ENCODE data around the gene FMNL2. TPM values are rescaled to one million over a fixed set of nuclear protein-coding genes. Genes with fewer than 3 reads are reported as not detected.

FMNL2 gene
- total RNA-seq, 5 donors from 2014 or later (not counting 1 experiment from before 2014, with no cell fraction given) = 0.63 to 0.96 (median 0.75) TPM

DNA sequence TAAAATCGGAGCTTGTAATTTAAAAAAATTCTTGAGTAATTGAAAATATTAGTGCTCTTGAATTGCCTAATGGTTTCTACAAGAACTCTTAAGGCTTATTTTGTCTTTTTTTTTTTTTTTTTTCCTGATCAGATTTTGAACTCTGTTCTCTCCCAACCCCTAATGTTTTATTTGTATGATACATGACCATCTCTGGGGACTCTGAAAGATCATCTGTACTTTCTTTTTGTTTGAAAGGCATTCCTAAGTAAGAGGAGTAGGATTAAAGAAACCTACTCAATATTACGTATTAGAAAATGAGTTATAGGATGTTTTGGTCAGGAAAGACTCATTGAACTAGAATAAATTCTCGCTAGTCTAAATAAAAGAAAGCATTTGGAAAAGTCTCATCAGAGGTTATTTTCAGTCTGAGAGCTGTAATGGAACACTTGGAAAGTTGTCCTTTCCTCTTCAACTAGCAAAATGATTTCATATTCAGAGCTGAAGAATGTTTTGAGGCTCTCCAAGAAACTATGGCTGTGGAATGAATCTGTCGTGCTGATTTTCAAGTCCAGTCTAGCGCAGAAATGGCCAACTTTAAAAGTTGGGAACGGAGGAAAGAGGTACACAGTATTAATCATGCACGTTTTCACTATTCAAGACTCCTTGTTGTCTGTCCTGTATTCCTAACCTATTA, 199.6 kb downstream of the FMNL2 start:
- H3K4me1 ChIP-seq (ENCODE audit: control insufficient read depth in 1 of 2, extremely low read depth in 1 of 2, insufficient read depth in 2 of 2, low read length in 2 of 2) = no peaks in the 10 kb centered on the region
- Mint-ChIP-seq H3K27ac (no peak overlapping the region), H3K4me3 (no peak overlapping the region), H3K27me3 (peaks cover 7 to 22% of the 10 kb centered on the region in 2 donors), H3K4me1 (no peaks in the 10 kb centered on the region), H3K36me3 (no peaks in the 10 kb centered on the region), H3K9me3 (no peaks in the 10 kb centered on the region)
- no peak overlapping the region for H3K4me3 ChIP-seq (ENCODE audit: control insufficient read depth in 1 of 2, extremely low read depth in 1 of 2, low read length in 1 of 2)
- ChIA-PET CTCF (interaction anchor here in 1 of 2 donors (0.7 kb wide), 1 partner anchor 342 kb away, joined by 6 read pairs; no protein-coding TSS in a partner anchor), POLR2A (no interaction called here)
- no peaks in the 10 kb centered on the region for H3K27me3 ChIP-seq (replicated peaks in 1 of 2; ENCODE audit: control insufficient read depth in 2 of 2, extremely low read depth in 1 of 2, insufficient read depth in 2 of 2, low read length in 1 of 2)
- ATAC-seq (replicated peaks in 1 of 4) (no peak), DNase-seq (no peak)
- H3K9me3 ChIP-seq = no peaks in the 10 kb centered on the region
- no peak overlapping the region for H3K27ac ChIP-seq (ENCODE audit: low read length)
- whole genome bisulfite sequencing (ENCODE audit: insufficient coverage) = 64% methylated on average over 4 of the region's 7 CpGs
- no peaks in the 10 kb centered on the region for H3K36me3 ChIP-seq (ENCODE audit: control insufficient read depth in 2 of 2, extremely low read depth in 1 of 2, insufficient read depth in 1 of 2, low read length in 1 of 2)

DNA sequence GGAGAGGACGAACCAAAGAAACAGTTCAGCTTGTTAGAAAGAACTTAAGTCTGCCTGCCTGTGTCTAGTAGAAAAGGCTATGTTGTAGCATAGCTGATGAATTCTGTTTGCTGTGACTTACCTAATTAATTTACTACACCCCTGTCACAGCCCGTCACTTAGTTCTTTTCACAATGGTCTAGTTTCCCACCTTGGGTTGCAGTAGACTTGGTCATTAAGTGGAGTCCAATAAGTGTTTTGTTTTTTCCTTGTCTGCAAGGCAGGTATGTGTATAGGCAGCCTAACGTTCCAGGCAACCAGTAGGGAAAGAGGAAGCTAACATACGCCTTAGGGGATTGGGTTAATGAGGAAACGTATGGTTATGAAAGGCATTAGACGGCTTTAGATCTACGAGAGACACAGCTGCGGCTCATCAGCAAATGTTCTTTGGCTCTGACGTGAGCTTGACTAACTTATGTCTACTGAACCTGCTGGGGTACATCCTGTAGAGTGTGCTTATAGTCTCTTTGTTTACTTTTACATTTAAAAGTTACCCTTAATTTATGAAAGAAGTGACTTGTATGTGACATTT, 202.2 kb downstream of the FMNL2 start:
- peaks cover 7 to 24% of the 10 kb centered on the region in 2 donors for H3K27me3 Mint-ChIP-seq
- no peaks in the 10 kb centered on the region for H3K4me1 ChIP-seq (ENCODE audit: control insufficient read depth in 1 of 2, extremely low read depth in 1 of 2, insufficient read depth in 2 of 2, low read length in 2 of 2)
- H3K36me3 Mint-ChIP-seq = no peaks in the 10 kb centered on the region
- WGBS (ENCODE audit: insufficient coverage) = 20% methylated on average over 1 of the region's 9 CpGs
- CTCF ChIA-PET = no interaction called here
- ATAC-seq (replicated peaks in 1 of 4) (no peak), DNase-seq (no peak)
- no peaks in the 10 kb centered on the region for H3K36me3 ChIP-seq (ENCODE audit: control insufficient read depth in 2 of 2, extremely low read depth in 1 of 2, insufficient read depth in 1 of 2, low read length in 1 of 2)
- H3K9me3 ChIP-seq = no peaks in the 10 kb centered on the region
- POLR2A ChIA-PET = no interaction called here
- no peak overlapping the region for H3K27ac Mint-ChIP-seq
- H3K27ac ChIP-seq (ENCODE audit: low read length) = no peak overlapping the region
- no peaks in the 10 kb centered on the region for H3K27me3 ChIP-seq (replicated peaks in 1 of 2; ENCODE audit: control insufficient read depth in 2 of 2, extremely low read depth in 1 of 2, insufficient read depth in 2 of 2, low read length in 1 of 2)
- H3K9me3 Mint-ChIP-seq = no peaks in the 10 kb centered on the region
- H3K4me3 ChIP-seq (ENCODE audit: control insufficient read depth in 1 of 2, extremely low read depth in 1 of 2, low read length in 1 of 2) = no peak overlapping the region
- no peaks in the 10 kb centered on the region for H3K4me1 Mint-ChIP-seq
- H3K4me3 Mint-ChIP-seq = no peak overlapping the region

DNA sequence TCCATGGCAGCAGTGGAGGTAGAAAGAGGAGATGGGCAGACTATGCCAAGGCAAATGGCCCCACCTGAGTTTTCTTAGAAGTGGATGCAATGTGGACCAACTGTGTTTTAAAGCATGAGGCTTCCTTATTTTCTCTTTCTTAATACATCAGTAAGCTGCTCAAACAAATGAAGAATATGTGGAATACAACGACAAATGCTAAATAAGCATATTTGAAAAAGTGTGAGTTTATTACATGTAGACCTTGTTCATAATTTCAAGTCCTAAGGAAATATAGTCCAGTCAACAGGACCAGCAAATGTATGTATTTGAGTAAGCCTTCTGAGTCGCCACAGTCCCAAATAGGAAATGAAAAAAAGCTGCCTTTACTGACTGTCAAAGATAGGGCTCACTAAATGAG, 204.4 kb downstream of the FMNL2 start:
- no peak overlapping the region for H3K4me3 Mint-ChIP-seq
- H3K9me3 Mint-ChIP-seq = no peaks in the 10 kb centered on the region
- H3K36me3 ChIP-seq (ENCODE audit: control insufficient read depth in 2 of 2, extremely low read depth in 1 of 2, insufficient read depth in 1 of 2, low read length in 1 of 2) = no peaks in the 10 kb centered on the region
- POLR2A ChIA-PET = no interaction called here
- H3K27ac Mint-ChIP-seq = no peak overlapping the region
- ATAC-seq (replicated peaks in 1 of 4) (no peak), DNase-seq (no peak)
- no peaks in the 10 kb centered on the region for H3K36me3 Mint-ChIP-seq
- H3K4me1 ChIP-seq (ENCODE audit: control insufficient read depth in 1 of 2, extremely low read depth in 1 of 2, insufficient read depth in 2 of 2, low read length in 2 of 2) = no peaks in the 10 kb centered on the region
- no peaks in the 10 kb centered on the region for H3K9me3 ChIP-seq
- 100% methylated on average over 1 of the region's 2 CpGs for WGBS (ENCODE audit: insufficient coverage)
- no peak overlapping the region for H3K27ac ChIP-seq (ENCODE audit: low read length)
- H3K4me3 ChIP-seq (ENCODE audit: control insufficient read depth in 1 of 2, extremely low read depth in 1 of 2, low read length in 1 of 2) = no peak overlapping the region
- no peaks in the 10 kb centered on the region for H3K4me1 Mint-ChIP-seq
- H3K27me3 Mint-ChIP-seq = peaks cover 7 to 21% of the 10 kb centered on the region in 2 donors
- no peaks in the 10 kb centered on the region for H3K27me3 ChIP-seq (replicated peaks in 1 of 2; ENCODE audit: control insufficient read depth in 2 of 2, extremely low read depth in 1 of 2, insufficient read depth in 2 of 2, low read length in 1 of 2)
- CTCF ChIA-PET = interaction anchor here in 1 of 2 donors (0.6 kb wide), 1 partner anchor 362 kb away, joined by 4 read pairs; no protein-coding TSS in a partner anchor

DNA sequence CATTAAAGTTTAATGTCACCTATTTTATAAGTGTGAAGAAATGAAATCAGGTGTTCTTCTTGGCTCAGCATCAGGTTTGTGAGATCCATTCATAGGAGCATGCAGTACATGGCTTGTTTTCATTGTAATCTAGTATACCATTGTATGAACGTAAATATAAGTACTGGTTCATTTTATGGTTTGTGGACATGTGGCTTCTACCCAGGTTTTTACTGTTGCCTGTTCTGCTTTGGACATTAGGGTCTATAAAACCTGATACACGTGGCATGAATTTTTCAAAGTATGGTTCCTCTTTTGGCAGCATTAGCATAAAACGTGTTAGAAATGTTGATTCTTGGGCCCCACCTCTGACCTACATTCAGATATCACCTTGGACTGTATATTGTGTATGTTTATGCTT, 206.7 kb downstream of the FMNL2 start:
- no peak overlapping the region for H3K27ac ChIP-seq (ENCODE audit: low read length)
- Mint-ChIP-seq H3K36me3 (no peaks in the 10 kb centered on the region), H3K27me3 (peaks cover 0 to 18% of the 10 kb centered on the region in 2 donors), H3K4me3 (no peak overlapping the region), H3K4me1 (no peaks in the 10 kb centered on the region), H3K9me3 (no peaks in the 10 kb centered on the region), H3K27ac (no peak overlapping the region)
- ChIA-PET POLR2A (no interaction called here), CTCF (no interaction called here)
- 80% methylated on average over 1 of the region's 3 CpGs for WGBS (ENCODE audit: insufficient coverage)
- no peak overlapping the region for H3K4me3 ChIP-seq (ENCODE audit: control insufficient read depth in 1 of 2, extremely low read depth in 1 of 2, low read length in 1 of 2)
- H3K27me3 ChIP-seq (replicated peaks in 1 of 2; ENCODE audit: control insufficient read depth in 2 of 2, extremely low read depth in 1 of 2, insufficient read depth in 2 of 2, low read length in 1 of 2) = no peaks in the 10 kb centered on the region
- ATAC-seq (replicated peaks in 1 of 4) (no peak), DNase-seq (no peak)
- no peaks in the 10 kb centered on the region for H3K36me3 ChIP-seq (ENCODE audit: control insufficient read depth in 2 of 2, extremely low read depth in 1 of 2, insufficient read depth in 1 of 2, low read length in 1 of 2)
- H3K9me3 ChIP-seq = no peaks in the 10 kb centered on the region
- no peaks in the 10 kb centered on the region for H3K4me1 ChIP-seq (ENCODE audit: control insufficient read depth in 1 of 2, extremely low read depth in 1 of 2, insufficient read depth in 2 of 2, low read length in 2 of 2)

DNA sequence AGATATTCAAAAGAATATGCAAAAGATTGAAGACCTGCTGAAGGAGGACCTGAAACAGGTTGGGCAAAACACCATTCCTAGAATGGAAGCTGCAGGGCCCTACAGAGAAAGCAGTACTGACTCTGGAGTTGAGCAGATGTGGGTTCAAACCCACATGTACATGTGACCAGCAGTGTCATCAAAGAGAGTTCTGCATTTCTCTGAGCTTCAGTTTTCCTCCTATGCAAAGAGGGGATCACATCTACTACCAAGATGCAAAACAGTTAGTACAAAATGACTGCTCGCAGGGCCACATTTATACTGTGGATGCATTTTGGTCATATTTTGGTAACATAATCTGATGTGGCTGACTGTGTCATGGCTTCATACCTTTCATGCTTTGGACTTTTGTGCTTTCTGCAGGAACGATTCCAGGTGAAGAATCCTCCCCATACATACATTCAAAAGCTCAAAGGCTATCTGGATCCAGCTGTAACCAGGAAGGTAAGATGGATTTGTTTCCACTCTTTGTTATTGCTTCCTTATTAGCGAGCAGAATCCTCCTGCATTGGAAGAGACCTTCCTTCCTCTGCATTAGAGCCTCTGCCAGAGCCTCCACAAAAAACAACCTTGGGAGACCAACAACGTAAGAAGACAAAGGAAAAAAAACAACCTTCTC, 207.5 kb downstream of the FMNL2 start:
- no peaks in the 10 kb centered on the region for H3K9me3 ChIP-seq
- H3K4me1 Mint-ChIP-seq = no peaks in the 10 kb centered on the region
- no peaks in the 10 kb centered on the region for H3K36me3 Mint-ChIP-seq
- no peak overlapping the region for H3K4me3 ChIP-seq (ENCODE audit: control insufficient read depth in 1 of 2, extremely low read depth in 1 of 2, low read length in 1 of 2)
- no peaks in the 10 kb centered on the region for H3K27me3 ChIP-seq (replicated peaks in 1 of 2; ENCODE audit: control insufficient read depth in 2 of 2, extremely low read depth in 1 of 2, insufficient read depth in 2 of 2, low read length in 1 of 2)
- ATAC-seq (replicated peaks in 1 of 4) = no peak
- no peak overlapping the region for H3K27ac ChIP-seq (ENCODE audit: low read length)
- H3K4me1 ChIP-seq (ENCODE audit: control insufficient read depth in 1 of 2, extremely low read depth in 1 of 2, insufficient read depth in 2 of 2, low read length in 2 of 2) = no peaks in the 10 kb centered on the region
- H3K27ac Mint-ChIP-seq = no peak overlapping the region
- DNase-seq = no peak
- CTCF ChIA-PET = no interaction called here
- no peaks in the 10 kb centered on the region for H3K9me3 Mint-ChIP-seq
- POLR2A ChIA-PET = no interaction called here
- H3K4me3 Mint-ChIP-seq = no peak overlapping the region
- peaks cover 0 to 13% of the 10 kb centered on the region in 2 donors for H3K27me3 Mint-ChIP-seq
- WGBS (ENCODE audit: insufficient coverage) = no CpG with 5 or more reads among the region's 4 CpGs
- H3K36me3 ChIP-seq (ENCODE audit: control insufficient read depth in 2 of 2, extremely low read depth in 1 of 2, insufficient read depth in 1 of 2, low read length in 1 of 2) = no peaks in the 10 kb centered on the region

DNA sequence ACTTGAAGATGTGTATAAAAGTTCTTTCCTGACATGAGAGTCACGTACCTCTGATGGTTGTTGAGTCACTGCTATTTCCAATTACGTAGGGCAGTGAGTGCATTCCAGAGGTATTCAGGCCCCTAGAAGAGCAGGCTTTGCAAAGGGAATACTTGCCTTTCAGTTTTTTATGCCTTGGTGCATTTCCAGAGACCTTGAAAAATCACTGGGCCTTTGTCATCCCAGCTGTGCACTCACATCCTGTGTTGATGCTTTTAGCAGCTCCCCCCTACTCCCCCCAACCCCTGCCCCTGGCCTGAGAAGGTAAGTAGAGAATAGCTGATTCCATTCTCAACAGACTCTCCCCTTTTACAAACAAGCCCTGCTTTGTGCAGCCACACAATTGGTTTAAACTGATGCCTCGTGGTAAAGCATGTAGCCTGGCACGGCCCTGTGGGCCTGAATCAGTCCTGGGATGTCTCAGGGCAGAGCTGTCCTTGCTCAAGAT, 208.1 kb downstream of the FMNL2 start:
- no peaks in the 10 kb centered on the region for H3K4me1 Mint-ChIP-seq
- ChIA-PET POLR2A (no interaction called here), CTCF (no interaction called here)

More for the DNA sequence above, 208.1 kb downstream of the FMNL2 start:
- Mint-ChIP-seq H3K9me3 (no peaks in the 10 kb centered on the region), H3K27me3 (peaks cover 0 to 7% of the 10 kb centered on the region in 2 donors), H3K4me3 (no peak overlapping the region), H3K36me3 (no peaks in the 10 kb centered on the region), H3K27ac (no peak overlapping the region)
- DNase-seq (no peak), ATAC-seq (replicated peaks in 1 of 4) (no peak)
- Histone ChIP-seq H3K9me3 (no peaks in the 10 kb centered on the region), H3K4me1 (ENCODE audit: control insufficient read depth in 1 of 2, extremely low read depth in 1 of 2, insufficient read depth in 2 of 2, low read length in 2 of 2) (no peaks in the 10 kb centered on the region), H3K36me3 (ENCODE audit: control insufficient read depth in 2 of 2, extremely low read depth in 1 of 2, insufficient read depth in 1 of 2, low read length in 1 of 2) (no peaks in the 10 kb centered on the region), H3K27me3 (replicated peaks in 1 of 2; ENCODE audit: control insufficient read depth in 2 of 2, extremely low read depth in 1 of 2, insufficient read depth in 2 of 2, low read length in 1 of 2) (no peaks in the 10 kb centered on the region), H3K27ac (ENCODE audit: low read length) (no peak overlapping the region), H3K4me3 (ENCODE audit: control insufficient read depth in 1 of 2, extremely low read depth in 1 of 2, low read length in 1 of 2) (no peak overlapping the region)
- 48% methylated on average over 2 of the region's 4 CpGs for WGBS (ENCODE audit: insufficient coverage)
